Esophagus muscularis mucosa (tissue), 4 donors: Measurements from ENCODE around the gene USP17L22. TPM values are rescaled to one million over a fixed set of nuclear protein-coding genes. Genes with fewer than 3 reads are reported as not detected.
"Not testable (repeated sequence)": the region's sequence is repeated elsewhere in the genome, so short reads cannot be mapped to it uniquely, and the experiment has no call there.

Experiments
- DNase-seq: peaks from one replicate; pipeline ENCODE4 v3.0.0-alpha.2; 2017; ENCODE audit errors: extremely low spot score
- H3K27ac ChIP-seq, 4 donors: fragments of 200-600 bp; sonication (generic); replicated peaks in 1 of 4; 1 replicate in 3 of 4; 2 replicates in 1 of 4; pipeline ENCODE4 v1.5.1; 2016 to 2019; ENCODE audit warnings: mild to moderate bottlenecking in 1 of 4
- H3K27me3 ChIP-seq, 4 donors: fragments of 200-600 bp; sonication (generic); one replicate each; pipeline versions ENCODE4 v1.5.1 to v1.6.0; 2016 to 2019
- H3K36me3 ChIP-seq, 4 donors: fragments of 200-600 bp; sonication (generic); one replicate each; pipeline ENCODE4 v1.5.1; 2016 to 2019
- H3K4me1 ChIP-seq, 4 donors: fragments of 200-600 bp; sonication (generic); one replicate each; pipeline ENCODE4 v1.5.1; 2016 to 2019
- H3K4me3 ChIP-seq, 4 donors: fragments of 200-600 bp; sonication (generic); 1 replicate in 2 of 4; 2 replicates in 2 of 4; pipeline ENCODE4 v1.5.1; 2016 to 2019; ENCODE audit warnings: mild to moderate bottlenecking in 4 of 4, moderate library complexity in 1 of 4
- H3K9me3 ChIP-seq, 4 donors: fragments of 200-600 bp; sonication (generic); 1 replicate in 3 of 4; 2 replicates in 1 of 4; pipeline ENCODE4 v1.5.1; 2016 to 2019
- WGBS: methylation state at CpG from one replicate; pipeline ENCODE4 v1.1.5; 2018; 5-methylcytosine and 5-hydroxymethylcytosine counted together
- intact Hi-C: fragments of 100-400 bp; cut with DNase I; formaldehyde crosslinking; loops from one replicate; pipeline ENCODE4 v1.15.1; 2023
- total RNA-seq, 4 donors: library from RNA; depleted of rRNA; stranded (reverse); fragments of >200 nt; gene quantifications; one replicate each; pipeline versions ENCODE4 v1.1.0 to v1.2.1, GENCODE V29; 2016

USP17L22 gene
- total RNA-seq = not detected

GRCh38 chr4:9267319-9267718 is at the start of gene USP17L22:
Gene USP17L22 (plus strand): TSS chr4:9267619. CDS start chr4:9267619, 0 bp downstream.
- H3K27ac ChIP-seq, H3K4me3 ChIP-seq, intact Hi-C loops, DNase-seq, H3K27me3 ChIP-seq, H3K4me1 ChIP-seq, H3K36me3 ChIP-seq, H3K9me3 ChIP-seq: not testable (repeated sequence)
- WGBS = no CpG with 5 or more reads among the region's 15 CpGs

- H3K9me3 ChIP-seq, H3K36me3 ChIP-seq, DNase-seq, H3K4me1 ChIP-seq, H3K27ac ChIP-seq, intact Hi-C loops, H3K27me3 ChIP-seq, H3K4me3 ChIP-seq: not testable (repeated sequence)
- no CpG with 5 or more reads among the region's 13 CpGs for WGBS
Measured at GRCh38 chr4:9219852-9220251, 47.6 kb upstream of the USP17L22 start, which contains the start of gene USP17L12. Gene USP17L12 (plus strand): TSS chr4:9220152. CDS start chr4:9220152, 0 bp downstream.

- H3K27me3 ChIP-seq, H3K4me3 ChIP-seq, H3K9me3 ChIP-seq, intact Hi-C loops, DNase-seq, H3K27ac ChIP-seq, H3K36me3 ChIP-seq, H3K4me1 ChIP-seq: not testable (repeated sequence)
- no CpG with 5 or more reads among the region's 14 CpGs for WGBS
Measured at GRCh38 chr4:9224596-9224995, 42.8 kb upstream of the USP17L22 start, which contains the start of gene USP17L13. Gene USP17L13 (plus strand): TSS chr4:9224896. CDS start chr4:9224896, 0 bp downstream.

- H3K4me3 ChIP-seq, H3K27me3 ChIP-seq, H3K36me3 ChIP-seq, intact Hi-C loops, H3K4me1 ChIP-seq, H3K9me3 ChIP-seq, H3K27ac ChIP-seq, DNase-seq: not testable (repeated sequence)
- WGBS = 86% methylated on average over 4 of the region's 8 CpGs
Measured at GRCh38 chr4:9230249-9230648, 37.2 kb upstream of the USP17L22 start.

GRCh38 chr4:9234085-9234484 is 33.3 kb upstream of the USP17L22 start, which contains the start of gene USP17L15:
Gene USP17L15 (plus strand): TSS chr4:9234385. CDS start chr4:9234385, 0 bp downstream.
- WGBS = no CpG with 5 or more reads among the region's 15 CpGs
- DNase-seq, H3K4me1 ChIP-seq, H3K4me3 ChIP-seq, intact Hi-C loops, H3K36me3 ChIP-seq, H3K9me3 ChIP-seq, H3K27me3 ChIP-seq, H3K27ac ChIP-seq: not testable (repeated sequence)

GRCh38 chr4:9238461-9238860 is 29.0 kb upstream of the USP17L22 start:
- H3K36me3 ChIP-seq, H3K27me3 ChIP-seq, H3K4me1 ChIP-seq, H3K9me3 ChIP-seq, intact Hi-C loops, H3K27ac ChIP-seq, H3K4me3 ChIP-seq: not testable (repeated sequence)
- peak; percentile 79 for DNase-seq
- whole genome bisulfite sequencing = no CpG with 5 or more reads among the region's 12 CpGs

- DNase-seq, H3K4me3 ChIP-seq, H3K4me1 ChIP-seq, H3K9me3 ChIP-seq, H3K27me3 ChIP-seq, H3K36me3 ChIP-seq, H3K27ac ChIP-seq, intact Hi-C loops: not testable (repeated sequence)
- 80% methylated on average over 6 of the region's 14 CpGs for WGBS
Measured at GRCh38 chr4:9243579-9243978, 23.8 kb upstream of the USP17L22 start, which contains the start of gene USP17L17. Gene USP17L17 (plus strand): TSS chr4:9243879. CDS start chr4:9243879, 0 bp downstream.

- H3K4me1 ChIP-seq, H3K4me3 ChIP-seq, H3K9me3 ChIP-seq, H3K27me3 ChIP-seq, H3K36me3 ChIP-seq, H3K27ac ChIP-seq, intact Hi-C loops: not testable (repeated sequence)
- DNase-seq = peak; percentile 92
- 81% methylated on average over 11 of the region's 26 CpGs for WGBS
Measured at GRCh38 chr4:9247953-9248680, 19.3 kb upstream of the USP17L22 start, which contains the start of gene USP17L18. Gene USP17L18 (plus strand): TSS chr4:9248630. CDS start chr4:9248630, 0 bp downstream.

GRCh38 chr4:9253078-9253477 is 14.3 kb upstream of the USP17L22 start, which contains the start of gene USP17L19:
Gene USP17L19 (plus strand): TSS chr4:9253378. CDS start chr4:9253378, 0 bp downstream.
- H3K4me3 ChIP-seq, H3K4me1 ChIP-seq, H3K9me3 ChIP-seq, intact Hi-C loops, H3K27me3 ChIP-seq, H3K36me3 ChIP-seq, H3K27ac ChIP-seq, DNase-seq: not testable (repeated sequence)
- WGBS = no CpG with 5 or more reads among the region's 13 CpGs

- H3K36me3 ChIP-seq, DNase-seq, H3K27ac ChIP-seq, H3K9me3 ChIP-seq, H3K4me1 ChIP-seq, H3K4me3 ChIP-seq, intact Hi-C loops, H3K27me3 ChIP-seq: not testable (repeated sequence)
- WGBS = no CpG with 5 or more reads among the region's 15 CpGs
Measured at GRCh38 chr4:9257824-9258223, 9.6 kb upstream of the USP17L22 start, which contains the start of gene USP17L20. Gene USP17L20 (plus strand): TSS chr4:9258124. CDS start chr4:9258124, 0 bp downstream.

GRCh38 chr4:9262572-9262971 is 4.8 kb upstream of the USP17L22 start, which contains the start of gene USP17L21:
Gene USP17L21 (plus strand): TSS chr4:9262872. CDS start chr4:9262872, 0 bp downstream.
- DNase-seq, H3K27ac ChIP-seq, intact Hi-C loops, H3K9me3 ChIP-seq, H3K4me1 ChIP-seq, H3K36me3 ChIP-seq, H3K4me3 ChIP-seq, H3K27me3 ChIP-seq: not testable (repeated sequence)
- WGBS = no CpG with 5 or more reads among the region's 13 CpGs

- H3K4me3 ChIP-seq, H3K27me3 ChIP-seq, H3K9me3 ChIP-seq, H3K27ac ChIP-seq, intact Hi-C loops, H3K36me3 ChIP-seq, H3K4me1 ChIP-seq, DNase-seq: not testable (repeated sequence)
- 91% methylated on average over 8 of the region's 10 CpGs for WGBS
Measured at GRCh38 chr4:9271719-9272118, 4.3 kb downstream of the USP17L22 start.
